T-helper 1 cell treated with Interleukin-12 subunit alpha and Interleukin-12 subunit beta and Interleukin-4 antibody, amounts not matched to agents 30 μg/mL and 1 μg/mL, for 36 hours (primary cell): ENCODE data around the gene RASSF3.

Experiments
- H3K27ac Mint-ChIP-seq: one replicate; pipeline ENCODE4 v1.8.0; 2021; ENCODE audit warnings: mild to moderate bottlenecking, mixed read lengths
- H3K27me3 Mint-ChIP-seq: one replicate; pipeline ENCODE4 v1.8.0; 2021; ENCODE audit warnings: low read depth, mixed read lengths
- H3K36me3 Mint-ChIP-seq: one replicate; pipeline ENCODE4 v1.8.0; 2021; ENCODE audit warnings: low read depth, mixed read lengths
- H3K4me1 Mint-ChIP-seq: one replicate; pipeline ENCODE4 v1.8.0; 2021; ENCODE audit warnings: low read depth, mixed read lengths
- H3K4me3 Mint-ChIP-seq: one replicate; pipeline ENCODE4 v1.8.0; 2021; ENCODE audit warnings: mild to moderate bottlenecking, moderate library complexity, mixed read lengths
- H3K9me3 Mint-ChIP-seq: one replicate; pipeline ENCODE4 v1.8.0; 2021; ENCODE audit warnings: mixed read lengths

Gene RASSF3

DNA sequence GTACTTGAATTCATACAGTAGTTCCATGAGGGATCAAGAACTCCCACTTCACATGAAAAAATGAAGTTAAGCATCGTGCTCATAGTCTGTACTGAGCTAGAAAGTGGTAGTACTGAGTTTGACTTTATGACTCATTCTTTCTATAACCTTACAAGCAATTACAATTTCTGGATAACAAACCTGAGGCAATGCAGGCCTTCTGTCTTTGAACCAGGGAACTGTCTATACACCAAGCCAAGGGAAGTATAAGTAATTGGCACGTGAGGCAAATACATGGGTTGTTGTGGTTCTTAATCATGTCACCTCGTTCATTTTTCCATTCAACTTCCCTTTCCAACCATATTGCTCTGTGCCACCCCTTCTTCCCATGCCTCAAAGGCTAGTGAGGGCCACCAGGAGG, 132.1 kb downstream of the RASSF3 start:
- Mint-ChIP-seq H3K4me1 (peaks cover 14% of the 10 kb centered on the region), H3K27me3 (no peaks in the 10 kb centered on the region), H3K27ac (no peak overlapping the region), H3K9me3 (no peaks in the 10 kb centered on the region), H3K36me3 (peaks cover 64% of the 10 kb centered on the region), H3K4me3 (no peak overlapping the region)

DNA sequence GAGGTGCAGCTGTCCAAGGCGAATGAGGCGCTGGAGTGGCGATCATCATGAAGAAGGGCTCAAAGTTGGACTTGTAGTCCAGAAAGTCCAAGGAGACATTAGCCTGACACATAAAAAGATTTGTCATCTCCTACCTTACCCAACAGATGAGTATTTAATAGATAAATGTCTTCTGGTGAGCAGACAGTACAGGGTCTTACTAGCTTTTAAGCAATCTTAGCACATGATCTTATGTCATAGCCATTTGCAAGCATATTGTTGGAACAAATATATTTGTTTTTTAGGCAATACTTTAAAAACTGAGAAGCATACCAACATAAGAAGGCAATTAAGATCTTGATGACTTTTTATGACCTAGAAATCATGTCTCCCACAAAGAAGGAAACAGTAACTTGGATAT, 132.9 kb downstream of the RASSF3 start:
- Mint-ChIP-seq H3K27ac (no peak overlapping the region), H3K4me1 (peaks cover 8% of the 10 kb centered on the region), H3K4me3 (no peak overlapping the region), H3K9me3 (no peaks in the 10 kb centered on the region), H3K27me3 (no peaks in the 10 kb centered on the region), H3K36me3 (peaks cover 62% of the 10 kb centered on the region)

DNA sequence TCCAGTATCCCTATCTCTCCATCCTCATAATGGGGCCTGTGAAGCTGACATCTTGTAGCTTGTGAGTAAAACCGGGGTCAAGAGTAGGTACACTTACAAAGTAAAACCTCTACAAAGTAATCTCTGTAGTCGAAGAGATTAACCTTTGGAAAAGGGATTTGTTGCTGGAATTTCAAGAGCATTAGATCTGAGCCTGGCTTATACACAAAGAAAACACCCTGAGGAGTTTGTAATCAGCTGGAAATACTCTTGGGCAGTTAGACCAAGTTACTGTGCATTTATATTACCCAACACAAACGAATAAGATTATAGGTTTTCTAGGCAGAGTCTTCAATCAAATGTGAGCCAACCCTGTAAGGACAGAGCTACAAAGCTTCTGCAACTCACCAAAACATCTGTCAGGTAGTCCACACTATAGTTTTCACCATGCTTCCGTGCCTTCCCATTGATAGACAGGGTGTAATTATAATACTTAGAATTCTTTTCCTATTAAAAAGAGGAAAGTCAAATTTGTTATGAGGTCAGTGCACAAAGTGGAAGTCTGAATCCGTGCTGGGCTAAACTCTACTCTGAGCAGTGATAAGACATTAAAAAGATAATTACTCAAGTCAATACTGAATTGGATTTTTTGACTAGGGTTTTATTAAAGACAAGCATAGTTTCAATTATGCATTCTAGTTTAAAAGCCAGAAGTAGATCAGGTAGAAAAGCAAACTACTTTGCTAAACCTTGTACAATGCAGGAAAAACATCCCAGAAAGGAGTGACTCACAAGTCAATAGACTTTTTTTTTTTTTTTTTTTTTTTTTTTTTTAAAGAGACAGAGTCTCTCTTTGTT, 134.3 kb downstream of the RASSF3 start:
- Mint-ChIP-seq H3K4me1 (peaks cover 5% of the 10 kb centered on the region), H3K36me3 (peaks cover 57% of the 10 kb centered on the region), H3K27me3 (no peaks in the 10 kb centered on the region), H3K4me3 (no peak overlapping the region), H3K9me3 (no peaks in the 10 kb centered on the region), H3K27ac (no peak overlapping the region)

DNA sequence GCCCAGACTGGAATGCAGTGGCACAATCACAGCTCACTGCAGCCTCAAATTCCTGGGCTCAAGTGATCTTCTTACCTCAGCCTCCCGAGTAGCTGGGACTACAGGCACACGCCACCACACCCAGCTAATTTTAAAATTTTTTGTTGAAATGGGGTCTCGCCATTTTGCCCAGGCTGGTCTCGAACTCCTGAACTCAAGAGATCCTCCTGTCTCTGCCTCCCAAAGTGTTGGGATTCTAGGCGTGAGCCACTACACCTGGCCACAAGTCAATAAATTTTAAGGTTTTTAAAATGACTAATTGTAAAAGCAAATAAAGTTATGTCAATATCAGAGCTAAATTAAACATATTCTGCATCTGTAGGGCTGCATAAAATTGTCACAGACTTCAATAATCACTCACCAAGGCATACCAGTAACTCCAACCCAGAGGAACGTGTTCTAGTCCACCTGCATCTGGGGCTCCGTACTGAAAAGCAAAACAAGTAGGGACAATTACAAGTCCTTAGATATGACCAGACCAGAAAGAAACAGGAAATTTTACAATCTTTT, 135.0 kb downstream of the RASSF3 start:
- Mint-ChIP-seq H3K9me3 (no peaks in the 10 kb centered on the region), H3K4me1 (peaks cover 5% of the 10 kb centered on the region), H3K27me3 (no peaks in the 10 kb centered on the region), H3K27ac (no peak overlapping the region), H3K36me3 (peaks cover 52% of the 10 kb centered on the region), H3K4me3 (no peak overlapping the region)

DNA sequence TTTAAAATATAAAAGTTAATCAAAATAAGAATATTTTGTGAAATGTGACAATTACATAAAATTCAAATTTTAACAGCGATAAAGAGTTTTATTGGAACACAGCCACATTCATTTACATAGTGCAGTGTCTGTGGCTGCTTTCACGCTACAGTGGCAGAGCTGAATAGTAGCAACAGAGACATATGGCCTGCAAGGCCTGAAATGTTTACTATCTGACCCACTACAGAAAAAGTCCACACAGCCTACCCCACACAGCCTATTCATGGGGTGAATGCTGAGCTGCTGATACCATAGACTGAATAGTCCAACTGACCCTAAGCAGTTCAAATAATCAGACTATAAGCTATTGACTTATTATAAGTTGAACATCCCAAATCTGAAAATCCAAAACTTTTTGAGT, 135.7 kb downstream of the RASSF3 start:
- Mint-ChIP-seq H3K27me3 (no peaks in the 10 kb centered on the region), H3K4me3 (no peak overlapping the region), H3K27ac (no peak overlapping the region), H3K36me3 (peaks cover 48% of the 10 kb centered on the region), H3K9me3 (no peaks in the 10 kb centered on the region), H3K4me1 (peaks cover 5% of the 10 kb centered on the region)

DNA sequence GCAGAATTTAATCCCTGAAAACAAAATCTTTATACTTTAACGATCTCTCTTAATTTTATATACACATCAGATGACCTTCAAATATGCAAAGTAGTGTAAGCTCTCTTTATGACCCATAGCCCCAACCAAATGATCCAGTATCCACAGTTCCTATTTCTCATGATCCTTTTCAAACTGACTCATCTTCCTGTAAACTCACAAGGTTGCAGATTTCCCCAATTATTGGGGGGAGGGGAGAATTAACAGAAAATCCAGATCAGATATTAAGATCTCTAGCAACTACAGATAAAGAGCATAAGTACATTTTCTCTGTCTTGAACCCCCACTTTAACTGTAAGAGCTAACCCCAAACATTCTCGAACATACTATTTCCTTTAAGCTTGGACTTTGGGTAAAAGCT, 136.4 kb downstream of the RASSF3 start:
- Mint-ChIP-seq H3K36me3 (peaks cover 48% of the 10 kb centered on the region), H3K4me3 (no peak overlapping the region), H3K27me3 (no peaks in the 10 kb centered on the region), H3K27ac (no peak overlapping the region), H3K4me1 (peaks cover 5% of the 10 kb centered on the region), H3K9me3 (no peaks in the 10 kb centered on the region)
